GM18909 (cell line): ENCODE measurements around the gene ALX4.

ENCODE experiments used
- ATAC-seq: cut with Tn5 transposase; IDR thresholded peaks from one replicate; pipeline ENCODE4 v1.9.1; 2021; ENCODE audit warnings: mild to moderate bottlenecking; ENCODE audit not compliant: unreplicated experiment, poor library complexity

ALX4 gene

GRCh38 chr11:44304091-44305025, 5.6 kb downstream of the ALX4 start:
- ATAC-seq = no peak

GRCh38 chr11:44303401-44303938, 6.5 kb downstream of the ALX4 start:
- no peak for ATAC-seq

GRCh38 chr11:44301564-44302271, 8.2 kb downstream of the ALX4 start:
- no peak for ATAC-seq

- ATAC-seq = no peak
These were observed 8.9 kb downstream of the ALX4 start for GRCh38 chr11:44300844-44301563.

GRCh38 chr11:44298862-44299261, 11.1 kb downstream of the ALX4 start:
- no peak for ATAC-seq

- no peak for ATAC-seq
These were observed 19.7 kb downstream of the ALX4 start for GRCh38 chr11:44290208-44290607.

- no peak for ATAC-seq
These were observed 21.8 kb downstream of the ALX4 start for GRCh38 chr11:44288133-44288526.

GRCh38 chr11:44286911-44287310, 23.0 kb downstream of the ALX4 start:
- no peak for ATAC-seq

- no peak for ATAC-seq
These were observed 23.6 kb downstream of the ALX4 start for GRCh38 chr11:44286268-44286880.

- no peak for ATAC-seq
These were observed 24.2 kb downstream of the ALX4 start for GRCh38 chr11:44285756-44286155.

- no peak for ATAC-seq
These were observed 27.3 kb downstream of the ALX4 start for GRCh38 chr11:44282620-44283019.

- no peak for ATAC-seq
These were observed 28.8 kb downstream of the ALX4 start for GRCh38 chr11:44281151-44281550.

- no peak for ATAC-seq
These were observed 29.7 kb downstream of the ALX4 start for GRCh38 chr11:44280257-44280656.

- ATAC-seq = no peak
These were observed 30.5 kb downstream of the ALX4 start for GRCh38 chr11:44279483-44279882.

GRCh38 chr11:44277196-44278090, 32.5 kb downstream of the ALX4 start:
- ATAC-seq = no peak

- ATAC-seq = no peak
These were observed 33.9 kb downstream of the ALX4 start for GRCh38 chr11:44275961-44276550.

GRCh38 chr11:44275241-44275640, 34.7 kb downstream of the ALX4 start:
- ATAC-seq = no peak

- no peak for ATAC-seq
These were observed 35.5 kb downstream of the ALX4 start for GRCh38 chr11:44274404-44274803.

GRCh38 chr11:44271286-44271685, 38.7 kb downstream of the ALX4 start:
- ATAC-seq = no peak
